HepG2 (cell line): ENCODE results near the gene RASA3. TPM values are rescaled to one million over a fixed set of nuclear protein-coding genes. Genes with fewer than 3 reads are reported as not detected.

Source experiments
- ATAC-seq: fragments of 200-7000 bp; cut with Tn5 transposase; 3 replicates; pipeline ENCODE4 v1.9.1; 2020; ENCODE audit warnings: mild to moderate bottlenecking, moderate library complexity
- BruUV-seq: library from RNA; stranded (reverse); fragments of 400-500 nt; replicated peaks from 2 replicates; lab custom pipeline; 2021; lab: Mats Ljungman, UMichigan
- CTCF ChIA-PET: fragments of 300-600 bp; formaldehyde crosslinking; extraction: SDS; loops from one replicate; lab custom pipeline; 2021; ENCODE audit warnings: low total read pairs, inconsistent platforms, low intra/inter-chr PET ratio; lab: Yijun Ruan, JAX
- POLR2A ChIA-PET: fragments of 350-600 bp; sonication (Branson Sonifier 250); formaldehyde crosslinking; loops from one replicate; lab custom pipeline; 2020; ENCODE audit warnings: antibody characterized with exemption, inconsistent platforms; lab: Yijun Ruan, JAX
- DNase-seq: peaks from one replicate; pipeline ENCODE4 v3.0.0-alpha.2; 2015; ENCODE audit warnings: low spot score
- FAIRE-seq: peaks from 3 replicates; lab custom pipeline; 2011; peaks lifted over from hg19 to GRCh38; lab: Jason Lieb, UNC
- H2AFZ ChIP-seq: one replicate; pipeline ENCODE4 v1.6.1; 2011; ENCODE audit warnings: low read length, inconsistent platforms
- H3K27ac ChIP-seq: fragments of 300-600 bp; 3 replicates; pipeline ENCODE4 v1.8.0; 2011; ENCODE audit warnings: mixed run types, mild to moderate bottlenecking, mixed read lengths, low read length, inconsistent platforms; ENCODE audit not compliant: insufficient read depth; ENCODE audit errors: extremely low read length
- H3K27me3 ChIP-seq, 2 experiments: fragments of 200-600 bp in 1 of 2; 2 replicates in 1 of 2; 3 replicates in 1 of 2; pipeline versions ENCODE4 v1.6.0 to v1.8.0; 2011; ENCODE audit warnings: low read length in 2 of 2, mild to moderate bottlenecking in 2 of 2, moderate library complexity in 2 of 2, inconsistent platforms in 1 of 2; ENCODE audit not compliant: insufficient read depth in 2 of 2, control insufficient read depth in 1 of 2
- H3K36me3 ChIP-seq, 2 experiments: fragments of 200-600 bp in 1 of 2; replicated peaks in 1 of 2; 2 replicates in 1 of 2; 3 replicates in 1 of 2; pipeline versions ENCODE4 v1.5.1 to v1.8.0; 2011; ENCODE audit warnings: low read length in 2 of 2, inconsistent platforms in 1 of 2; ENCODE audit not compliant: insufficient read depth in 2 of 2, control insufficient read depth in 1 of 2
- H3K4me1 ChIP-seq: 2 replicates; pipeline ENCODE4 v1.5.1; 2012; ENCODE audit warnings: low read length, inconsistent platforms; ENCODE audit not compliant: insufficient read depth
- H3K4me2 ChIP-seq: 2 replicates; pipeline ENCODE4 v1.6.0; 2011; ENCODE audit warnings: low read depth, low read length, inconsistent platforms
- H3K4me3 ChIP-seq, 3 experiments: fragments of 200-600 bp in 1 of 3; sonication (generic), shearing (Covaris generic) in 1 of 3; replicated peaks in 1 of 3; 2 replicates each; pipeline ENCODE4 v1.5.1; 2011 to 2016; ENCODE audit warnings: low read length in 3 of 3, inconsistent platforms in 2 of 3, low read depth in 2 of 3, mild to moderate bottlenecking in 2 of 3, control low read depth in 1 of 3, mixed read lengths in 1 of 3; ENCODE audit not compliant: insufficient read depth in 1 of 3
- H3K79me2 ChIP-seq: one replicate; pipeline ENCODE4 v1.6.1; 2011; ENCODE audit warnings: low read length, inconsistent platforms; ENCODE audit not compliant: insufficient read depth
- H3K9ac ChIP-seq: 2 replicates; pipeline ENCODE4 v1.6.0; 2011; ENCODE audit warnings: mild to moderate bottlenecking, low read depth, low read length, inconsistent platforms; ENCODE audit not compliant: insufficient read depth
- H3K9me3 ChIP-seq: 2 replicates; pipeline ENCODE4 v1.5.1; 2012; ENCODE audit warnings: mild to moderate bottlenecking, low read length
- H4K20me1 ChIP-seq: 2 replicates; pipeline ENCODE4 v1.6.0; 2011; ENCODE audit warnings: inconsistent platforms, mild to moderate bottlenecking, low read length, moderate library complexity; ENCODE audit not compliant: insufficient read depth
- HNF4A ChIP-seq: sonication (generic); formaldehyde crosslinking; IDR thresholded peaks from 2 replicates; pipeline ENCODE4 v1.4.0; 2020; ENCODE audit warnings: missing genetic modification reagents
- HNF4G ChIP-seq, 2 experiments: sonication (generic) in 1 of 2; formaldehyde crosslinking in 1 of 2; IDR thresholded peaks; 2 replicates each; pipeline versions ENCODE4 v1.4.0 to v1.6.1; 2011 to 2020; ENCODE audit warnings: borderline replicate concordance in 2 of 2, low read depth in 2 of 2, mild to moderate bottlenecking in 2 of 2, low read length in 1 of 2, missing genetic modification reagents in 1 of 2, moderate library complexity in 1 of 2
- NONO ChIP-seq, 2 experiments: fragments of 450-650 bp in 1 of 2; sonication (generic) in 1 of 2; formaldehyde crosslinking in 1 of 2; IDR thresholded peaks in 1 of 2; conservative IDR thresholded peaks in 1 of 2; 2 replicates each; pipeline versions ENCODE4 v1.6.1 to v1.8.0; 2017 to 2022; ENCODE audit warnings: mild to moderate bottlenecking in 1 of 2, missing genetic modification reagents in 1 of 2, moderate library complexity in 1 of 2
- NRL ChIP-seq: sonication (generic); formaldehyde crosslinking; IDR thresholded peaks from 2 replicates; pipeline ENCODE4 v1.5.0; 2020; ENCODE audit warnings: missing genetic modification reagents, mild to moderate bottlenecking, moderate library complexity, borderline replicate concordance
- RXRA ChIP-seq: sonication (generic); formaldehyde crosslinking; IDR thresholded peaks from 2 replicates; pipeline ENCODE4 v1.5.1; 2020; ENCODE audit warnings: missing genetic modification reagents
- SALL1 ChIP-seq: sonication (generic); formaldehyde crosslinking; IDR thresholded peaks from 2 replicates; pipeline ENCODE4 v1.8.0; 2022; ENCODE audit warnings: mild to moderate bottlenecking, missing genetic modification reagents
- WGBS: methylation state at CpG from one replicate; pipeline ENCODE4 v1.1.6; 2017; ENCODE audit warnings: low lambda C conversion rate; 5-methylcytosine and 5-hydroxymethylcytosine counted together
- in situ Hi-C: cut with HindIII; loops from 2 replicates; pipeline ENCODE4 v1.10.0; 2017; ENCODE audit warnings: low pct_unique_long_range_greater_than_20kb; ENCODE audit not compliant: extremely low pct_ligation_motif_present
- intact Hi-C: fragments of 100-400 bp; cut with micrococcal nuclease; formaldehyde crosslinking; loops from one replicate; pipeline ENCODE4 v1.10.0; 2022; ENCODE audit not compliant: unreplicated experiment
- polyA plus RNA-seq, 8 experiments: library from polyadenylated mRNA; depleted of rRNA in 3 of 8; stranded (reverse) in 7 of 8; unstranded in 1 of 8; fragments of >200 nt; fragmentation: Illumina TruSeq in 4 of 8; extraction: Trizol in 4 of 8; gene quantifications; 2 replicates each; pipeline versions ENCODE4 v1.2.1 to v1.2.3, GENCODE V29; 2011 to 2016; ENCODE audit warnings: low read depth in 4 of 8, missing spikeins in 1 of 8, mixed read lengths in 1 of 8; ENCODE audit not compliant: insufficient read depth in 1 of 8
- total RNA-seq, 5 experiments: library from RNA; depleted of rRNA; stranded (reverse); fragments of >200 nt; fragmentation: Illumina TruSeq; extraction: Trizol; gene quantifications; 2 replicates each; pipeline ENCODE4 v1.2.3, GENCODE V29; 2016; ENCODE audit warnings: low read depth in 1 of 5
- TF ChIP-seq, protein P1 (sequence below): sonication (generic); formaldehyde crosslinking; IDR thresholded peaks from 2 replicates; pipeline ENCODE4 v1.5.0; 2020; ENCODE audit warnings: missing genetic modification reagents, mild to moderate bottlenecking, borderline replicate concordance
- TF ChIP-seq, protein P2 (sequence below): sonication (generic); formaldehyde crosslinking; IDR thresholded peaks from 2 replicates; pipeline ENCODE4 v1.4.0; 2020; ENCODE audit warnings: missing genetic modification reagents
- TF ChIP-seq, protein P3 (sequence below): IDR thresholded peaks from 2 replicates; pipeline ENCODE4 v1.6.1; 2016; ENCODE audit warnings: missing genetic modification reagents, missing compliant biosample characterization
- TF ChIP-seq, protein P4 (sequence below): sonication (generic); formaldehyde crosslinking; IDR thresholded peaks from 2 replicates; pipeline ENCODE4 v1.5.1; 2020; ENCODE audit warnings: missing genetic modification reagents, mild to moderate bottlenecking, borderline replicate concordance
- TF ChIP-seq, protein P5 (sequence below): sonication (generic); formaldehyde crosslinking; IDR thresholded peaks from 2 replicates; pipeline ENCODE4 v1.4.0; 2020; ENCODE audit warnings: missing genetic modification reagents, borderline replicate concordance

Gene RASA3
- total and polyA plus RNA-seq, 2 of the 13 experiments (the other 11 are each of a cell fraction or from before 2014, with no cell fraction given) = 0.05 TPM; not detected in 1

DNA sequence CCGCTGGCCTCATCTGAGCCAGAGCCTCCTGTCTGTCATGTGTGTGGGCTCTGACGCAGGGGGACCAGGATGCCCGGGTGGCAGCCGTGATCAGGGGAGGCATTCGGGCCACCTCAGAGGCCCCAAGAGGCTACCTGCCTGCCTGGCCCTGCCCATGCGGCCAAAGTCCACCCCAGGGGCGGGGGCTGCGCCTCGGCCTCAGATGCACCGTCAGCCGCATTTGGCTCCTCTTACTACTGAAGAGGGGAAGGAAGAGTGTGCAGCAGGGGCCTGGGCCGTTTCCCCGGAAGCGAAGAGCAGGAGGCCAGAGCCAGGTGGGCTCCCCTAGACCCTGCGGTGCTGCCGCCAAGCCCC, 192.5 kb downstream of the RASA3 start:
- intact Hi-C loops (no loop called here), in situ Hi-C loops (no loop called here)
- H3K9me3 ChIP-seq = no peaks in the 10 kb centered on the region
- ATAC-seq = peak; percentile 74
- no TSS peak for BruUV-seq
- ChIA-PET CTCF (no interaction called here), POLR2A (no interaction called here)
- H3K4me3 ChIP-seq = no peak overlapping the region
- no peaks in the 10 kb centered on the region for H3K79me2 ChIP-seq
- no peak overlapping the region for H3K9ac ChIP-seq
- H3K36me3 ChIP-seq = no peaks in the 10 kb centered on the region
- WGBS = no CpG with 5 or more reads among the region's 16 CpGs
- no peak for FAIRE-seq
- peaks cover 5 to 49% of the 10 kb centered on the region in 2 experiments; a peak in 4 of 5 replicates for H3K27me3 ChIP-seq
- H3K4me2 ChIP-seq = no peak overlapping the region; the same call in 1 of the 2 replicates
- H4K20me1 ChIP-seq = no peaks in the 10 kb centered on the region
- H2AFZ ChIP-seq = no peak overlapping the region
- peak; percentile 4 for DNase-seq
- H3K27ac ChIP-seq = no peak overlapping the region
- TF ChIP-seq HNF4A (peak; percentile 77), HNF4G (IDR thresholded peaks at IDR 0.05; ENCODE audit: borderline replicate concordance, low read depth, low read length) (peak; percentile 37; the same call in 1 of the 2 replicates), HNF4G (CRISPR knock-in tag; IDR thresholded peaks at IDR 0.05; ENCODE audit: borderline replicate concordance, low read depth) (no peak), NRL (CRISPR knock-in tag) (0 out of 2 replicates have a peak, but pooled peaks have one; percentile 23), RXRA (CRISPR knock-in tag) (0 out of 2 replicates have a peak, but pooled peaks have one; percentile 26), SALL1 (CRISPR knock-in tag) (no peak), NONO (IDR thresholded peaks at IDR 0.05) (no peak), NONO (CRISPR knock-in tag; conservative IDR thresholded peaks at IDR 0.05) (no peak)
- TF ChIP-seq, protein P1, sequence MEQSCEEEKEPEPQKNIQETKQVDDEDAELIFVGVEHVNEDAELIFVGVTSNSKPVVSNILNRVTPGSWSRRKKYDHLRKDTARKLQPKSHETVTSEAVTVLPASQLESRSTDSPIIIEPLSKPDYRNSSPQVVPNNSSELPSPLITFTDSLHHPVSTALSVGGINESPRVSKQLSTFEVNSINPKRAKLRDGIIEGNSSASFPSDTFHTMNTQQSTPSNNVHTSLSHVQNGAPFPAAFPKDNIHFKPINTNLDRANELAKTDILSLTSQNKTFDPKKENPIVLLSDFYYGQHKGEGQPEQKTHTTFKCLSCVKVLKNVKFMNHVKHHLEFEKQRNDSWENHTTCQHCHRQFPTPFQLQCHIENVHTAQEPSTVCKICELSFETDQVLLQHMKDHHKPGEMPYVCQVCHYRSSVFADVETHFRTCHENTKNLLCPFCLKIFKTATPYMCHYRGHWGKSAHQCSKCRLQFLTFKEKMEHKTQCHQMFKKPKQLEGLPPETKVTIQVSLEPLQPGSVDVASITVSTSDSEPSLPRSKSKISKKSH (CRISPR knock-in tag) = 0 out of 2 replicates have a peak, but pooled peaks have one; percentile 35
- TF ChIP-seq, protein P2, sequence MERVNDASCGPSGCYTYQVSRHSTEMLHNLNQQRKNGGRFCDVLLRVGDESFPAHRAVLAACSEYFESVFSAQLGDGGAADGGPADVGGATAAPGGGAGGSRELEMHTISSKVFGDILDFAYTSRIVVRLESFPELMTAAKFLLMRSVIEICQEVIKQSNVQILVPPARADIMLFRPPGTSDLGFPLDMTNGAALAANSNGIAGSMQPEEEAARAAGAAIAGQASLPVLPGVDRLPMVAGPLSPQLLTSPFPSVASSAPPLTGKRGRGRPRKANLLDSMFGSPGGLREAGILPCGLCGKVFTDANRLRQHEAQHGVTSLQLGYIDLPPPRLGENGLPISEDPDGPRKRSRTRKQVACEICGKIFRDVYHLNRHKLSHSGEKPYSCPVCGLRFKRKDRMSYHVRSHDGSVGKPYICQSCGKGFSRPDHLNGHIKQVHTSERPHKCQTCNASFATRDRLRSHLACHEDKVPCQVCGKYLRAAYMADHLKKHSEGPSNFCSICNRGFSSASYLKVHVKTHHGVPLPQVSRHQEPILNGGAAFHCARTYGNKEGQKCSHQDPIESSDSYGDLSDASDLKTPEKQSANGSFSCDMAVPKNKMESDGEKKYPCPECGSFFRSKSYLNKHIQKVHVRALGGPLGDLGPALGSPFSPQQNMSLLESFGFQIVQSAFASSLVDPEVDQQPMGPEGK = 0 out of 2 replicates have a peak, but pooled peaks have one; percentile 15
- TF ChIP-seq, protein P3, sequence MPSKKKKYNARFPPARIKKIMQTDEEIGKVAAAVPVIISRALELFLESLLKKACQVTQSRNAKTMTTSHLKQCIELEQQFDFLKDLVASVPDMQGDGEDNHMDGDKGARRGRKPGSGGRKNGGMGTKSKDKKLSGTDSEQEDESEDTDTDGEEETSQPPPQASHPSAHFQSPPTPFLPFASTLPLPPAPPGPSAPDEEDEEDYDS = no peak
- TF ChIP-seq, protein P4, sequence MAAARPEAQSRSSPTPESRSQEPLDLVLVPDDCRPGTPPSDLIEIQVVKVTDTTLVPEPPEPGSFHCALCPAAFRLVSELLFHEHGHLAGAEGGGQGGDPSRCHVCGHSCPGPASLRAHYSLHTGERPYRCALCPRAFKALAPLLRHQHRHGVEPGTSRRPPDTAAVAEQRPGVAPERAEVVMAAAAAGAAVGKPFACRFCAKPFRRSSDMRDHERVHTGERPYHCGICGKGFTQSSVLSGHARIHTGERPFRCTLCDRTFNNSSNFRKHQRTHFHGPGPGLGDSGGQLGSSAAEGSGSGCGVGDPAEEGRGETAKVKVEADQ (CRISPR knock-in tag) = no peak
- TF ChIP-seq, protein P5, sequence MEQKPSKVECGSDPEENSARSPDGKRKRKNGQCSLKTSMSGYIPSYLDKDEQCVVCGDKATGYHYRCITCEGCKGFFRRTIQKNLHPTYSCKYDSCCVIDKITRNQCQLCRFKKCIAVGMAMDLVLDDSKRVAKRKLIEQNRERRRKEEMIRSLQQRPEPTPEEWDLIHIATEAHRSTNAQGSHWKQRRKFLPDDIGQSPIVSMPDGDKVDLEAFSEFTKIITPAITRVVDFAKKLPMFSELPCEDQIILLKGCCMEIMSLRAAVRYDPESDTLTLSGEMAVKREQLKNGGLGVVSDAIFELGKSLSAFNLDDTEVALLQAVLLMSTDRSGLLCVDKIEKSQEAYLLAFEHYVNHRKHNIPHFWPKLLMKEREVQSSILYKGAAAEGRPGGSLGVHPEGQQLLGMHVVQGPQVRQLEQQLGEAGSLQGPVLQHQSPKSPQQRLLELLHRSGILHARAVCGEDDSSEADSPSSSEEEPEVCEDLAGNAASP = peak; percentile 58; the same call in 1 of the 2 replicates
- peaks cover 10% of the 10 kb centered on the region for H3K4me1 ChIP-seq
